Liver (tissue), 3 donors: ENCODE data around the gene ZBTB21.

Source experiments
- ATF3 ChIP-seq: IDR thresholded peaks from 2 replicates; pipeline ENCODE4 v1.6.1; 2016; ENCODE audit warnings: antibody characterized with exemption
- CTCF ChIP-seq: fragments of 150-350 bp; IDR thresholded peaks from 2 replicates; pipeline ENCODE4 v1.5.1; 2017; ENCODE audit warnings: improper control_type of control experiment, low read depth, low read length; ENCODE audit not compliant: missing input control
- EGR1 ChIP-seq, 2 donors: IDR thresholded peaks; 2 replicates each; pipeline ENCODE4 v1.6.1; 2016 to 2018; ENCODE audit warnings: antibody characterized with exemption in 2 of 2, low read depth in 2 of 2
- FOXA1 ChIP-seq: IDR thresholded peaks from 2 replicates; pipeline ENCODE4 v1.6.1; 2016; ENCODE audit warnings: antibody characterized with exemption
- GABPA ChIP-seq, 2 donors: IDR thresholded peaks in 1 of 2; conservative IDR thresholded peaks in 1 of 2; 2 replicates each; pipeline ENCODE4 v1.6.1; 2016; ENCODE audit warnings: antibody characterized with exemption in 2 of 2, mild to moderate bottlenecking in 1 of 2, moderate library complexity in 1 of 2
- JUND ChIP-seq, 2 donors: IDR thresholded peaks; 2 replicates each; pipeline ENCODE4 v1.6.1; 2016; ENCODE audit warnings: antibody characterized with exemption in 2 of 2
- NR2F2 ChIP-seq: IDR thresholded peaks from 2 replicates; pipeline ENCODE4 v1.6.1; 2016; ENCODE audit warnings: antibody characterized with exemption
- RAD21 ChIP-seq, 2 donors: IDR thresholded peaks; 2 replicates each; pipeline ENCODE4 v1.6.1; 2016; ENCODE audit warnings: antibody characterized with exemption in 2 of 2, mild to moderate bottlenecking in 2 of 2
- REST ChIP-seq: IDR thresholded peaks from 2 replicates; pipeline ENCODE4 v1.6.1; 2016; ENCODE audit warnings: antibody characterized with exemption, mild to moderate bottlenecking
- RXRA ChIP-seq, 2 donors: IDR thresholded peaks; 2 replicates each; pipeline ENCODE4 v1.6.1; 2017 to 2018; ENCODE audit warnings: antibody characterized with exemption in 2 of 2, mild to moderate bottlenecking in 1 of 2
- SP1 ChIP-seq: IDR thresholded peaks from 2 replicates; pipeline ENCODE4 v1.6.1; 2018; ENCODE audit warnings: antibody characterized with exemption, mild to moderate bottlenecking
- TAF1 ChIP-seq: conservative IDR thresholded peaks from 2 replicates; pipeline ENCODE4 v1.6.1; 2016; ENCODE audit warnings: antibody characterized with exemption, mild to moderate bottlenecking
- YY1 ChIP-seq: IDR thresholded peaks from 2 replicates; pipeline ENCODE4 v1.6.1; 2016; ENCODE audit warnings: antibody characterized with exemption, mild to moderate bottlenecking
- ZBTB33 ChIP-seq: IDR thresholded peaks from 2 replicates; pipeline ENCODE4 v1.6.1; 2016; ENCODE audit warnings: antibody characterized with exemption
- donor health status: healthy.
- donor health status: healthy.

GRCh38 chr21:42056996-42057689 lies 47.0 kb upstream of the ZBTB21 start:
- TF ChIP-seq CTCF = no peak
- peak in 1 of 2 donors; percentile 6 for TF ChIP-seq JUND (IDR thresholded peaks at IDR 0.05)
- TF ChIP-seq EGR1 (IDR thresholded peaks at IDR 0.05; ENCODE audit: low read depth in 2 of 2) = no peak
- peak in 1 of 2 donors; percentile 4 for TF ChIP-seq RAD21 (IDR thresholded peaks at IDR 0.05)
- TF ChIP-seq REST = peak; percentile 37
- no peak for TF ChIP-seq FOXA1
- no peak for TF ChIP-seq NR2F2
- no peak for TF ChIP-seq TAF1
- no peak for TF ChIP-seq GABPA (IDR thresholded peaks at IDR 0.05 in 1 of 2, conservative IDR thresholded peaks at IDR 0.05 in 1 of 2)
- TF ChIP-seq RXRA (IDR thresholded peaks at IDR 0.05) = peak; percentile 8 to 61
- peak; percentile 59 for TF ChIP-seq SP1
- TF ChIP-seq ZBTB33 = no peak
- TF ChIP-seq ATF3 = no peak
- TF ChIP-seq YY1 = peak; percentile 39
